Measurements from ENCODE around the gene NMRK2. TPM values are rescaled to one million over a fixed set of nuclear protein-coding genes. Genes with fewer than 3 reads are reported as not detected.

Gene NMRK2
- total and polyA plus RNA-seq, 2 donors = 0.14 to 1.1 TPM

DNA sequence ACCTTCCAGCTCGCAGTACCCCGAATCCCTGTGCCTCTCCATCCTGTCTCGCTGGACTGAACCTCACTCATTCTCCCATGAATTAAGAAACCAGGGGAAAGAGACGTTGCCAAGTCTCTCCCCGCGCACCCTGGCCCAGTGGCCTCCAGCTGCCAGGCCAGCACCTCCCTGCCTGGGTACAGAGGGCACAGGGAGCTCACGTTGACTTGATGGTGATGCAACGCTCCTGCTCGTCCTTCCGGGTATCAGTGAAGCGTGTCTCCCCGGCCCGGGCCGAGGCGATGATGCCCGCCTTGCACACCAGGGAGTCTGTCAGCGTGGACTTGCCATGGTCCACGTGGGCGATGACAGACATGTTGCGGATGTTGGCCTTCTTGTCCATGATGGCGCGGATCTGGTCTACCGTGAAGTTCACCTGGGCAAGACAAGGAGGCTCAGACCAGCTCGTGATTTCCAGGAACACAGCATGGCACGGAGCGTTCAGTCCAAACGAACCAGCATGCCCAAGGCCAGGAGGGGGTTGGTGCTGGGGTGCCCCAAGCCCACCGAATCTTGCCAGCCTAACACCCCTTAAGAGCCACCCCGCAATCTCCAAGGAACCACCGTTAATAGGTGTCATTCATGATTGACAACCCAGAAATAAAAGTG, 51.2 kb downstream of the NMRK2 start:
- Histone ChIP-seq H3K4me1 (ENCODE audit: control insufficient read depth in 2 of 2, insufficient read depth in 2 of 2, low read length in 2 of 2) (peaks cover 22 to 45% of the 10 kb centered on the region in 2 donors), H3K27me3 (ENCODE audit: control insufficient read depth in 2 of 2, insufficient read depth in 1 of 2, low read length in 1 of 2) (peaks cover 0 to 14% of the 10 kb centered on the region in 2 donors), H3K36me3 (ENCODE audit: control insufficient read depth in 2 of 2, insufficient read depth in 2 of 2, low read length in 1 of 2) (peaks cover 53 to 57% of the 10 kb centered on the region in 2 donors), H3K9me3 (ENCODE audit: control insufficient read depth in 2 of 2, insufficient read depth in 1 of 2, low read length in 1 of 2) (peaks cover 0 to 5% of the 10 kb centered on the region in 2 donors), H3K4me3 (ENCODE audit: low read length in 2 of 2) (peak overlapping the region; percentile 97 to 98), H3K27ac (ENCODE audit: low read depth in 1 of 2, low read length in 1 of 2) (peak overlapping the region in 1 of 2 donors; percentile 93)
- 72% methylated on average over 30 of the region's 30 CpGs for WGBS
- no peak for DNase-seq (ENCODE audit: low read depth in 6 of 9, low spot score in 9 of 9)

DNA sequence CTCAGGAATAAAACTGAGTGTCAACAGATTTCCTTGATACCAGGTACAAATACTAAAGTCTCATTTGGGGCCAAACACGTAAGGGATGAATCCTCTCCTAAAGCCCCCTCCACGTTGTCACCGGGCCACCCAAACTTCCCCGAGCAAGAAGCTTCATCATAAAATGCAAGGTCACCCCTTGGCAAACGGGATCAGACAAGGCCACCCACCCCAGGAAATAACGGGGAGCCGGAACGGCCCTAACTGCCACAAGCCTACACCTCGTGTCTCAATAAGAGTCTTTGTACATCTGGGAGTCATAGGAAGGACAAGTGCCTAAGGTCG, 51.7 kb downstream of the NMRK2 start:
- H3K27me3 ChIP-seq (ENCODE audit: control insufficient read depth in 2 of 2, insufficient read depth in 1 of 2, low read length in 1 of 2) = peaks cover 0 to 14% of the 10 kb centered on the region in 2 donors
- DNase-seq (ENCODE audit: low read depth in 6 of 9, low spot score in 9 of 9) = no peak
- whole genome bisulfite sequencing = under 1% methylated on average over 10 of the region's 10 CpGs
- H3K27ac ChIP-seq (ENCODE audit: low read depth in 1 of 2, low read length in 1 of 2) = peak overlapping the region; percentile 93 to 98
- H3K36me3 ChIP-seq (ENCODE audit: control insufficient read depth in 2 of 2, insufficient read depth in 2 of 2, low read length in 1 of 2) = peaks cover 48 to 52% of the 10 kb centered on the region in 2 donors
- H3K9me3 ChIP-seq (ENCODE audit: control insufficient read depth in 2 of 2, insufficient read depth in 1 of 2, low read length in 1 of 2) = peaks cover 0 to 5% of the 10 kb centered on the region in 2 donors
- H3K4me1 ChIP-seq (ENCODE audit: control insufficient read depth in 2 of 2, insufficient read depth in 2 of 2, low read length in 2 of 2) = peaks cover 22 to 45% of the 10 kb centered on the region in 2 donors
- H3K4me3 ChIP-seq (ENCODE audit: low read length in 2 of 2) = peak overlapping the region; percentile 97 to 98

DNA sequence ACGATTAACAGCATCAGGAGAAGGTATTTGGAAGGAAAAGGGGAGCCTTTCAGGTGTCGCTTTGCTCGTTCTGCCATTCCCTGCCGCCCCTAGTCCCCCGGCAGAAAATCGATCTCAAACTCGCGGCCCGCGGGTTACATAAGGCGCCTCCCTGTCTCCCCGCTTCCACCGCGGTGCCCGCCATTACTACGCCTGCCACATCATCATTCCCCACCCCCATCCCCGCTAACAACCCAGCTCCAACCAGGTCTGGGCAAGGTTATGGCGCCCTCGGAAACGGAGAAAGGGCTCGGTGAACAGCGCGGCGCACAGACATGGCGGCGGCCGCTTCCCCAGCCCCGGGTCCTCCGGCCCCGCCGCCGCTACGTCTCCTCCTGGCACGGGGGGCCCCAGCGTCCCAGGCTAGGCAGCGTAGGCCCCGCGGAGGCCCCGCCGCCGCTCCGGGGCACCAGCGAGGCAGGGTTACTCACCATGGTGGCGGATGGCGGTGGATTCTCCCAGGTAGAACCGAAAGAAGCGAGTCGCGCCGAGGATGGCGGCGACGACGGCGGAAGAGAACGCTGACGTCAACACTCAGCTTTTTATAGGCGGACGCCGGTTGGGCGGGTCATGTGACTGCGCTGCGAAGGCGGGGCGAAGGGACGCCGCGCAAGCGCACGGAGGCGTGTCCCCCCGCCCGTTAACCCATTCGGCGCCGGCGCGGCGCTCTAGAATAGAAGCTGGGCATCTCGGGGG, 52.2 kb downstream of the NMRK2 start, which contains the start of gene EEF2:
Gene EEF2, minus strand, starts transcription at position 556 of the 735 bp plus-strand sequence. Its CDS starts 83 bp downstream, at position 473.
- Histone ChIP-seq H3K4me3 (ENCODE audit: low read length in 2 of 2) (peak within 1 kb of the TSS; percentile 97 to 98), H3K9me3 (ENCODE audit: control insufficient read depth in 2 of 2, insufficient read depth in 1 of 2, low read length in 1 of 2) (peaks cover 0 to 5% of the 10 kb centered on the region in 2 donors), H3K36me3 (ENCODE audit: control insufficient read depth in 2 of 2, insufficient read depth in 2 of 2, low read length in 1 of 2) (peaks cover 43 to 47% of the 10 kb centered on the region in 2 donors), H3K27me3 (ENCODE audit: control insufficient read depth in 2 of 2, insufficient read depth in 1 of 2, low read length in 1 of 2) (peaks cover 0 to 14% of the 10 kb centered on the region in 2 donors), H3K4me1 (ENCODE audit: control insufficient read depth in 2 of 2, insufficient read depth in 2 of 2, low read length in 2 of 2) (peaks cover 22 to 45% of the 10 kb centered on the region in 2 donors), H3K27ac (ENCODE audit: low read depth in 1 of 2, low read length in 1 of 2) (peak within 1 kb of the TSS; percentile 93 to 98)
- peak; percentile 79 to 97 (median 93) for DNase-seq (ENCODE audit: low read depth in 6 of 9, low spot score in 9 of 9)
- WGBS = under 1% methylated on average over 80 of the region's 80 CpGs

DNA sequence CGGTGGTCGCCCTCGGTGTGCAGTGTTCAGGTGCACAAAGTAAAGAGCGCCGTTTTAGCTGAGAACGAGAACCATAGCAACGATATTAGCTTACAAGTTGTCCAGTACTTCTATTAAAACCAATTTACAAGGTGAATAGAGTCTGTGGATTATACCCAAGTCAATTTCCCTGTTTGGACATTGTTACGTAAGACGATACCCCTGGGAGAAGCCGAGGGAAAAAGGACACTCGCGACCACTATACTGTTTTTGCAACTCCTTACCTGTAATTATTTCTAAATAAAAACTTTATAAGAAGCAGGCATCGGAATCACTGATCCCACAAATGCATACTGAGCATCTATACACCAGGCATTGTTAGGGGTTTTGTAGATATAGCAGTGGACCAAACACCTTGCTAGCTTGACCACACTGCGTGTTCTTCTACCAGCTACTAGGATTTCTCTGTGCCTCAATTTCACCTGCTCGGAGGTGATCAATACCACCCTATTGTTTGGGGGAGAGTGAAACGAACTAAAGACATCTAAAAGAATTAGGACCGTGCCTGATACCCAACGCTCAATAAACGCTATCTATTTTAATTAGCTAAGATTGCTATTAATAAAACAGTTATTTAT, 52.9 kb downstream of the NMRK2 start:
- peak overlapping the region in 1 of 2 donors; percentile 40 for H3K27ac ChIP-seq (ENCODE audit: low read depth in 1 of 2, low read length in 1 of 2)
- H3K4me1 ChIP-seq (ENCODE audit: control insufficient read depth in 2 of 2, insufficient read depth in 2 of 2, low read length in 2 of 2) = peaks cover 22 to 45% of the 10 kb centered on the region in 2 donors
- H3K36me3 ChIP-seq (ENCODE audit: control insufficient read depth in 2 of 2, insufficient read depth in 2 of 2, low read length in 1 of 2) = peaks cover 36 to 40% of the 10 kb centered on the region in 2 donors
- H3K4me3 ChIP-seq (ENCODE audit: low read length in 2 of 2) = peak overlapping the region; percentile 97 to 98
- H3K9me3 ChIP-seq (ENCODE audit: control insufficient read depth in 2 of 2, insufficient read depth in 1 of 2, low read length in 1 of 2) = peaks cover 0 to 10% of the 10 kb centered on the region in 2 donors
- DNase-seq (ENCODE audit: low read depth in 6 of 9, low spot score in 9 of 9) = peak in 2 of 9 donors; percentile 15 to 33
- 4% methylated on average over 19 of the region's 19 CpGs for WGBS
- peaks cover 0 to 14% of the 10 kb centered on the region in 2 donors for H3K27me3 ChIP-seq (ENCODE audit: control insufficient read depth in 2 of 2, insufficient read depth in 1 of 2, low read length in 1 of 2)

DNA sequence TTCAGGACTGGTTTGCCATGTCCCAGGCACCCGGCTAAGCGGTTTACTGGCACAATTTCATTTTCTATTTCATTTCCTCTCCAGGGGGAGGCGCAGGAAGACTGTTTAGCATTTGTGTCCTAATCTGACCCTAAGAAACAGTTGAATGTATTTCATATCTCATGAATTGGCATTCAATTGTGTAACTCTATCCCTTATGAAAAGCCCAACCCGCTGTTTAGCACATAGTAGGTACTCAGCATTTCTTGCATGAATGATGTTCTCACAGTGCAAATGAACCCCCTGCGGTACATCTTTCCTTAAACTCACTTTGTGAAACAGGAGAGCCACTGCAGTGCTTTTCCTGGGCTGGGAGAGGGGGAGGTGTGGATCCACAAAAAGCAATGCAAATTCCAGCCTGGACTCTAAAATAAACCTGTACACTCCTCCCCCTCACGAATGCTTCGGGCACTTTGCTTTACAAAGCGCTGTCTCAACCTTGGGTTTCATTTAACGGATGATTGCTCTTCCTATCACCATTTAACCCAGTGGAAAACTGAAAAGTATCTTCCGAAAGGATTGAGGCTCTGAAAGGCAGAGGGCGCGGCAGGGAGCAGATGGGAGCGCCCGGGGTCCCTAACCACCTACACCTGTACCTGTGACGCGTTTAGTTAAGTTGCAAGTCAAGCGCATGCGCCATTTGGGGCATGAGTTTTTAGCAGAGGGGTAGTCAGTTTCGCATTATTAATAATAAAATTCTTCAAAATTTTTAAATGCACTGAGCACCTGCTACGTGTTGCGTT, 53.6 kb downstream of the NMRK2 start:
- peak in 6 of 9 donors; percentile 46 to 85 (median 63) for DNase-seq (ENCODE audit: low read depth in 6 of 9, low spot score in 9 of 9)
- peaks cover 0 to 14% of the 10 kb centered on the region in 2 donors for H3K27me3 ChIP-seq (ENCODE audit: control insufficient read depth in 2 of 2, insufficient read depth in 1 of 2, low read length in 1 of 2)
- H3K36me3 ChIP-seq (ENCODE audit: control insufficient read depth in 2 of 2, insufficient read depth in 2 of 2, low read length in 1 of 2) = peaks cover 29 to 33% of the 10 kb centered on the region in 2 donors
- H3K27ac ChIP-seq (ENCODE audit: low read depth in 1 of 2, low read length in 1 of 2) = peak overlapping the region; percentile 1 to 8
- 2% methylated on average over 21 of the region's 21 CpGs for whole genome bisulfite sequencing
- peaks cover 0 to 10% of the 10 kb centered on the region in 2 donors for H3K9me3 ChIP-seq (ENCODE audit: control insufficient read depth in 2 of 2, insufficient read depth in 1 of 2, low read length in 1 of 2)
- peaks cover 22 to 45% of the 10 kb centered on the region in 2 donors for H3K4me1 ChIP-seq (ENCODE audit: control insufficient read depth in 2 of 2, insufficient read depth in 2 of 2, low read length in 2 of 2)
- H3K4me3 ChIP-seq (ENCODE audit: low read length in 2 of 2) = peak overlapping the region; percentile 97 to 98

DNA sequence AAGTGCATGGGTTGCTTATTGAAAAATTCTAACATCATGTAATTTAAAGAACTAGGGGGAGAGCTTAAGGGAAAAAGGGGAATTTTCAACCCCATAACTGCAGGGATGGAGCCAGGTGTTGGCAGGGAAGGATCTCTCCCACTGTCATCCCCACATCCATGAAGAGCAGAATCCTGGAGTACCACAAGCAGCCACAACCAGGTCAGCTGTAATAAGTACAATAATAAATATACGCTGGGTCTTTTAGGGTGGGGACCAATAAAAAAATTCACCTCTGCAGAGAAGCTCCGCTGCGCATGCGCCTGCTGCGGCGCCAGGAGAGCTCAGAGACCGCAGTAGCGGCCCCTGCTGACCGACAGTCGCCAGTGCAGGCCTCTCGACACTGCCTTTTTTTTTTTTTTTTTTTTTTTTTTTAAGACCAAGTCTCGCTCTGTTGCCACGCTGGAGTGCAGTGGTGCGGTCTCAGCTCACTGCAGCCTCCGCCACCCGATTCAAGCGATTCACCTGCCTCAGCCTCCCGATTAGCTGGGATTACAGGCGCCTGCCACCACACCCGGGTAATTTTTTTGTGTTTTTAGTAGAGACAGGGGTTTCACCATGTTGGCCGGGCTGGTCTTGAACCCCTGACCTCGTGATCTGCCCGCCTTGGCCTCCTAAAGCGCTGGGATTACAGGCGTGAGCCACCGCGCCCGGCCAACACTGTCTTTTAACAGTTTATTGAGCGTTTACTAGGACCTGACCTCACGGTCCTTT, 54.9 kb downstream of the NMRK2 start:
- H3K9me3 ChIP-seq (ENCODE audit: control insufficient read depth in 2 of 2, insufficient read depth in 1 of 2, low read length in 1 of 2) = peaks cover 0 to 5% of the 10 kb centered on the region in 2 donors
- peaks cover 16 to 20% of the 10 kb centered on the region in 2 donors for H3K36me3 ChIP-seq (ENCODE audit: control insufficient read depth in 2 of 2, insufficient read depth in 2 of 2, low read length in 1 of 2)
- peaks cover 0 to 14% of the 10 kb centered on the region in 2 donors for H3K27me3 ChIP-seq (ENCODE audit: control insufficient read depth in 2 of 2, insufficient read depth in 1 of 2, low read length in 1 of 2)
- peak in 8 of 9 donors; percentile 74 to 94 (median 84) for DNase-seq (ENCODE audit: low read depth in 6 of 9, low spot score in 9 of 9)
- peaks cover 22 to 45% of the 10 kb centered on the region in 2 donors for H3K4me1 ChIP-seq (ENCODE audit: control insufficient read depth in 2 of 2, insufficient read depth in 2 of 2, low read length in 2 of 2)
- 13% methylated on average over 30 of the region's 30 CpGs for WGBS
- peak overlapping the region in 1 of 2 donors; percentile 37 for H3K4me3 ChIP-seq (ENCODE audit: low read length in 2 of 2)
- H3K27ac ChIP-seq (ENCODE audit: low read depth in 1 of 2, low read length in 1 of 2) = no peak overlapping the region

DNA sequence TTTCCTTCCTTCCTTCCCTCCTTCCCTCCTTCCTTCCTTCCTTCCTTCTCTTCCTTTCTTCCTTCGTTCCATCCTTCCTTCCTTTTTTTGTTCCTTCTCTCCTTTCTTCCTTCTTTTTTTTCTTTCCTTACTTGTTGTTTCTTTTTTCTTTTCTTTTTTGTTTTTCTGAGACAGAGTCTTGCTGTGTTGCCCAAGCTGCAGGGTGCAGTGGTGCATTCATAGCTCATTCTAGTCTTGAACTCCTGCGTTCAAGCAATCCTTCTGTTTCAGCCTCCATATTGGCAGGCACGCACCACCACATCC, 57.9 kb downstream of the NMRK2 start:
- 70% methylated on average over 3 of the region's 3 CpGs for WGBS

More for the DNA sequence above, 57.9 kb downstream of the NMRK2 start:
- H3K4me3 ChIP-seq (ENCODE audit: low read length in 2 of 2) = no peak overlapping the region
- no peak overlapping the region for H3K27ac ChIP-seq (ENCODE audit: low read depth in 1 of 2, low read length in 1 of 2)
- no peak for DNase-seq (ENCODE audit: low read depth in 6 of 9, low spot score in 9 of 9)
- H3K9me3 ChIP-seq (ENCODE audit: control insufficient read depth in 2 of 2, insufficient read depth in 1 of 2, low read length in 1 of 2) = peaks cover 0 to 5% of the 10 kb centered on the region in 2 donors
- H3K36me3 ChIP-seq (ENCODE audit: control insufficient read depth in 2 of 2, insufficient read depth in 2 of 2, low read length in 1 of 2) = no peaks in the 10 kb centered on the region
- H3K4me1 ChIP-seq (ENCODE audit: control insufficient read depth in 2 of 2, insufficient read depth in 2 of 2, low read length in 2 of 2) = peaks cover 14 to 25% of the 10 kb centered on the region in 2 donors
- H3K27me3 ChIP-seq (ENCODE audit: control insufficient read depth in 2 of 2, insufficient read depth in 1 of 2, low read length in 1 of 2) = peaks cover 0 to 14% of the 10 kb centered on the region in 2 donors
